Measurements from ENCODE around the gene LENEP.
A peak's percentile ranks its signal among the peaks of the same experiment; 100 is the strongest.

Gene LENEP

GRCh38 chr1:154998818-154999570 is 5.6 kb downstream of the LENEP start:
- TF ChIP-seq CTCF (IDR thresholded peaks at IDR 0.05; ENCODE audit: control insufficient read depth, insufficient read depth, low read depth, low read length, missing control alignments), result peak; percentile 97
- DNase-seq (ENCODE audit: low read depth), result no peak
- peak overlapping the region; percentile 88 for H3K4me3 ChIP-seq (ENCODE audit: control insufficient read depth, low read depth, low read length)

GRCh38 chr1:154999571-155000410 is 6.4 kb downstream of the LENEP start:
- no peak for DNase-seq (ENCODE audit: low read depth)
- TF ChIP-seq CTCF (IDR thresholded peaks at IDR 0.05; ENCODE audit: control insufficient read depth, insufficient read depth, low read depth, low read length, missing control alignments), result peak; percentile 1
- H3K4me3 ChIP-seq (ENCODE audit: control insufficient read depth, low read depth, low read length), result peak overlapping the region; percentile 88

- no peak for TF ChIP-seq CTCF (IDR thresholded peaks at IDR 0.05; ENCODE audit: control insufficient read depth, insufficient read depth, low read depth, low read length, missing control alignments)
- no peak for DNase-seq (ENCODE audit: low read depth)
- H3K4me3 ChIP-seq (ENCODE audit: control insufficient read depth, low read depth, low read length), result peak overlapping the region; percentile 88
Measured at GRCh38 chr1:155000411-155000725, 7.0 kb downstream of the LENEP start.

- no peak for TF ChIP-seq CTCF (IDR thresholded peaks at IDR 0.05; ENCODE audit: control insufficient read depth, insufficient read depth, low read depth, low read length, missing control alignments)
- peak overlapping the region; percentile 88 for H3K4me3 ChIP-seq (ENCODE audit: control insufficient read depth, low read depth, low read length)
- peak; percentile 46 for DNase-seq (ENCODE audit: low read depth)
Measured at GRCh38 chr1:155000726-155001424, 7.5 kb downstream of the LENEP start.

- DNase-seq (ENCODE audit: low read depth), result no peak
- peak overlapping the region; percentile 88 for H3K4me3 ChIP-seq (ENCODE audit: control insufficient read depth, low read depth, low read length)
- TF ChIP-seq CTCF (IDR thresholded peaks at IDR 0.05; ENCODE audit: control insufficient read depth, insufficient read depth, low read depth, low read length, missing control alignments), result no peak
Measured at GRCh38 chr1:155001425-155001674, 8.0 kb downstream of the LENEP start.

GRCh38 chr1:155001675-155002463 is 8.5 kb downstream of the LENEP start:
- TF ChIP-seq CTCF (IDR thresholded peaks at IDR 0.05; ENCODE audit: control insufficient read depth, insufficient read depth, low read depth, low read length, missing control alignments), result peak; percentile 52
- DNase-seq (ENCODE audit: low read depth), result peak; percentile 91
- peak overlapping the region; percentile 88 for H3K4me3 ChIP-seq (ENCODE audit: control insufficient read depth, low read depth, low read length)
